Bronchial epithelial cell (primary cell): ENCODE measurements around the gene NUFIP2. TPM values are rescaled to one million over a fixed set of nuclear protein-coding genes. Genes with fewer than 3 reads are reported as not detected.
"Not testable (repeated sequence)": the region's sequence is repeated elsewhere in the genome, so short reads cannot be mapped to it uniquely, and the experiment has no call there.

ENCODE experiments used
- DNase-seq: peaks from one replicate; pipeline ENCODE4 v3.0.0-alpha.2; 2010; ENCODE audit warnings: low read depth
- FAIRE-seq: peaks from 2 replicates; lab custom pipeline; 2011; peaks lifted over from hg19 to GRCh38; lab: Jason Lieb, UNC
- H3K27me3 ChIP-seq: 2 replicates; pipeline ENCODE4 v1.5.1; 2011; ENCODE audit warnings: low read length; ENCODE audit not compliant: control insufficient read depth, insufficient read depth
- H3K36me3 ChIP-seq: 2 replicates; pipeline ENCODE4 v1.5.1; 2011; ENCODE audit warnings: low read length; ENCODE audit not compliant: control insufficient read depth, insufficient read depth
- H3K4me3 ChIP-seq: 2 replicates; pipeline ENCODE4 v1.5.1; 2011; ENCODE audit warnings: mild to moderate bottlenecking, low read depth, low read length, control low read depth
- total RNA-seq: library from RNA; depleted of rRNA; stranded (reverse); fragments of >200 nt; gene quantifications from 2 replicates; pipeline ENCODE4 v1.2.1, GENCODE V29; 2014
- TF ChIP-seq, protein P1 (sequence below): IDR thresholded peaks from 2 replicates; pipeline ENCODE4 v1.5.1; 2011; ENCODE audit warnings: mild to moderate bottlenecking, moderate library complexity, low read length, control low read depth, inconsistent platforms; ENCODE audit not compliant: insufficient read depth, severe bottlenecking

The NUFIP2 gene
- total RNA-seq, 1 donor from 2014 or later = 26.9 TPM

DNA sequence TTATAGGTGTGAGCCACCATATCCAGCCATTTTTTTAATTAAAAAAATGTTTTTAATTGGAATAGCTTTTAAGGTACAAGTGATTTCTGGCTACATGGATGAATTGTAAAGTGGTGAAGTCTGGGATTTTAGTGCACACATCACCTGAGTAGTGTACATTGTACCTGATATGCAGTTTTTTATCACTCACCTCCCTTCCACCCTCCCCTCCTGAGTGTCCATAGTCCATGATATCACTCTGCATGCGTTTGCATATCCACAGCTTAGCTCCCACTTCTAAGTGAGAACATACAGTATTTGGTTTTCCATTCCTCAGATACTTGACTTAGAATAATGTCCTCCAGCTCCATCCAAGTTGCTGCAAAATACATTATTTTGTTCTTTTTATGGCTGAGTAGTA, 60.6 kb downstream of the NUFIP2 start:
- TF ChIP-seq, protein P1, sequence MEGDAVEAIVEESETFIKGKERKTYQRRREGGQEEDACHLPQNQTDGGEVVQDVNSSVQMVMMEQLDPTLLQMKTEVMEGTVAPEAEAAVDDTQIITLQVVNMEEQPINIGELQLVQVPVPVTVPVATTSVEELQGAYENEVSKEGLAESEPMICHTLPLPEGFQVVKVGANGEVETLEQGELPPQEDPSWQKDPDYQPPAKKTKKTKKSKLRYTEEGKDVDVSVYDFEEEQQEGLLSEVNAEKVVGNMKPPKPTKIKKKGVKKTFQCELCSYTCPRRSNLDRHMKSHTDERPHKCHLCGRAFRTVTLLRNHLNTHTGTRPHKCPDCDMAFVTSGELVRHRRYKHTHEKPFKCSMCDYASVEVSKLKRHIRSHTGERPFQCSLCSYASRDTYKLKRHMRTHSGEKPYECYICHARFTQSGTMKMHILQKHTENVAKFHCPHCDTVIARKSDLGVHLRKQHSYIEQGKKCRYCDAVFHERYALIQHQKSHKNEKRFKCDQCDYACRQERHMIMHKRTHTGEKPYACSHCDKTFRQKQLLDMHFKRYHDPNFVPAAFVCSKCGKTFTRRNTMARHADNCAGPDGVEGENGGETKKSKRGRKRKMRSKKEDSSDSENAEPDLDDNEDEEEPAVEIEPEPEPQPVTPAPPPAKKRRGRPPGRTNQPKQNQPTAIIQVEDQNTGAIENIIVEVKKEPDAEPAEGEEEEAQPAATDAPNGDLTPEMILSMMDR = no peak
- H3K4me3 ChIP-seq = no peak overlapping the region
- no peaks in the 10 kb centered on the region for H3K36me3 ChIP-seq
- H3K27me3 ChIP-seq = no peaks in the 10 kb centered on the region
- no peak for FAIRE-seq
- no peak for DNase-seq

DNA sequence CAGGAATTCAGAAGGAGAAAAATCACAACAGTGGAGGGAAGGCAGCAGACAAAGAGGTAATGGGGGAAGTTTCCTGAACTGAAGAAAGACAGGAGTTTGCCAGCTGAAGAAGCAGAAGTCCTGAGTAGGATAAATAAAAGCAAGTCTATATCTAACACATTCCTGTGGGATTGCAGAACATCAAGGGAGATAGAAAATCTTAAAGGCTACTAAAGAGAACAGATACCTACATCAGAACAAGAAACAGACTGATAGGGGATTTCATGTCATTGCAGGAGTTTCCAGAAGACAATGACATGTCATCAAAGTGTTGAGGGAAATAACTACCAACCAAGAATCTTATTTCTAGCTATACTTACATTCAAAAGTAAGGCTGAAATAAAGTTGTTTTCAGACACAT, 68.6 kb downstream of the NUFIP2 start:
- no peaks in the 10 kb centered on the region for H3K36me3 ChIP-seq
- FAIRE-seq = no peak
- no peak overlapping the region for H3K4me3 ChIP-seq
- TF ChIP-seq, protein P1 = no peak
- no peak for DNase-seq
- H3K27me3 ChIP-seq = no peaks in the 10 kb centered on the region

DNA sequence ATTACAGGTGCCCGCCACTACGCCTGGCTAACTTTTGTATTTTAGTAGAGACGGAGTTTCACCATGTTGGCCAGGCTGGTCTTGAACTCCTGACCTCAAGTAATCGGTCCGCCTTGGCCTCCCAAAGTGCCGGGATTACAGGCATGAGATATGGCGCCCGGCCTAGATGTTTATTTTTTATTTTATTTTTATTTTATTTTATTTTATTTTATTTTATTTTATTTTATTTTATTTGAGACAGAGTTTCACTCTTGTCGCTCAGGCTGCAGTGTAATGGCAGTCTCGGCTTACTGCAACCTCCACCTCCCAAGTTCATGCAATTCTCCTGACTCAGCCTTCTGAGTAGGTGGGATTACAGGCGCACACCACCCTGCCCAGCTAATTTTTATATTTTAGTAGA, 72.6 kb downstream of the NUFIP2 start:
- not testable (repeated sequence) for DNase-seq

DNA sequence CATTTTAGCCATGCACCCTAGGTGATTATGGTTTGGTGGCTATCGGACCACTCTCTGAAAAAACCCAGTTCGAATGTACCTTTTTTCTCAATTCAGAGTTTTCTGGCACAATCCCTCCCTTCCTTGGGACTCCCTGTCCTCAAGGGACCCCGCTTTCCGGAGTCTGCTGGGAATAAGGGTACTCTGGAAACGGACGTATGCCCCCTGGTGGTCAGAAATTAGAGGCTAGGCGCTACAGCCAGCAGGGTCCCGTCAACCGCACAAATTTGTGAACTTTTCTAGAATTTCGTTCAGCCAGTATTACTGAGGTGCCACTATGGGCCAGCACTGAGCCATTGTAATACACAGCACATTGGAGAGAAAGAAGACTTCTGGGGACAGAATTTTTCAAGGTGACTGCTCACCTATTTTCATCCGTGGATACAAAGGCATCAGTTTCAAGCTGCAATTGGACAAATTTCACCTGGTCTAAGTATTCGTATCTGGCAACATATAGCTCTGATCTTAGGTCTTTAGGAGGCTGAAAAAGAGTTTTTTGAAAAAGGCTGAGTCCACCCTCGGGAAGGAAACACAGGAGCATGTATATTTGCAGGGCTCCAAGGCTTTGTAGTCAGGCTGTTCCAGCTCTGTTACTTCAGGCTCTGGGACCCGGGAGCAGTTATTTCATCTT, 74.4 kb downstream of the NUFIP2 start:
- DNase-seq (peak; percentile 44), FAIRE-seq (no peak)
- Histone ChIP-seq H3K27me3 (no peaks in the 10 kb centered on the region), H3K36me3 (no peaks in the 10 kb centered on the region), H3K4me3 (no peak overlapping the region)
- TF ChIP-seq, protein P1 = peak; percentile 84

More for the DNA sequence above, 72.6 kb downstream of the NUFIP2 start:
- not testable (repeated sequence) for H3K4me3 ChIP-seq, FAIRE-seq, H3K36me3 ChIP-seq, H3K27me3 ChIP-seq

DNA sequence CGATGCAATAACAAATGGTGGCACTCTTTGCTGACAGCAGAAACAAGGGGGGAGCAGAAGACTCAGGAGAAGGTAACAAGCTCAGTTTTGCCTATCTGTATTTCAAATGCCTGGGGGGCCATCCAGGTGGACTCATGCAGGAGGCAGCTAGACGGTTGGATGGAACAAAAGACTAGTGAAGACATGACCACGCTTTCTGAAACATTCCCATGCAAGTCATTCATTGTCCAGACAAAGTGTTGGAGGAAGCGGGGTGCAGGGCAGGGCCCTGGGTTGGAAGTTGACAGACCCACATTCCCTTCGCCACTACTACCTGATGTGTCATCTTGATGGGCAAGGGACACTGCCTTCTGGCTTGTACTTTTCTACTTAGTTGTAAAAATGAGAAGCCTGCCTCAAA, 77.1 kb downstream of the NUFIP2 start:
- H3K27me3 ChIP-seq = no peaks in the 10 kb centered on the region
- DNase-seq (peak; percentile 94), FAIRE-seq (no peak)
- no peaks in the 10 kb centered on the region for H3K36me3 ChIP-seq
- no peak overlapping the region for H3K4me3 ChIP-seq
- TF ChIP-seq, protein P1 = no peak

DNA sequence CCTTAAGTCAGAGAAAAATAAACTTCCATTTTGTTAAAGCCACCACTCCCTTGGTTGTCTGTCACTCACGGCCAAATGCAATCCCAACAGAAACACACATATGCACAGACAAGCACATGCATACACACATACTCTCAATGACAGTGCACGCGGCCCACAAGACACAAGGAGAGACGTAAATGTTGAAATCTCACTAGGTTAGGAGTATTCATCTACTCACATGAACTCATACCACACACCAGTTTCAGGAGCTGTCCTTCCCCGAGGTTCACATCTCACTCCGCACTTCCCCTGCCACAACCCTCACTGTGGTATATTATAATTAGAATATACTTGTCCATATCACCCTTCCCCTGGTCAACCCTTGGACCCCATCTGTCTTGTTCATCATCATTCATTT, 77.8 kb downstream of the NUFIP2 start:
- FAIRE-seq (no peak), DNase-seq (no peak)
- Histone ChIP-seq H3K36me3 (no peaks in the 10 kb centered on the region), H3K27me3 (no peaks in the 10 kb centered on the region), H3K4me3 (no peak overlapping the region)
- TF ChIP-seq, protein P1 = no peak
